ACC112 (cell line): Measurements from ENCODE around the gene SMPDL3A.

Experiments used
- H2AFZ ChIP-seq: fragments of 200-600 bp; sonication (generic); one replicate; pipeline ENCODE4 v1.6.0; 2017; ENCODE audit warnings: antibody characterized with exemption, low read length; ENCODE audit not compliant: unreplicated experiment
- H3K27ac ChIP-seq: fragments of 200-600 bp; sonication (generic); 2 replicates; pipeline ENCODE4 v1.5.1; 2014; ENCODE audit warnings: low read depth, mild to moderate bottlenecking, antibody characterized with exemption, low read length, moderate library complexity
- H3K27me3 ChIP-seq: fragments of 200-600 bp; sonication (generic); 2 replicates; pipeline ENCODE4 v1.6.1; 2014; ENCODE audit warnings: mild to moderate bottlenecking, antibody characterized with exemption, low read length, moderate library complexity, mixed read lengths; ENCODE audit not compliant: insufficient read depth
- H3K36me3 ChIP-seq: fragments of 200-600 bp; sonication (generic); 2 replicates; pipeline ENCODE4 v1.6.1; 2016; ENCODE audit warnings: mild to moderate bottlenecking, antibody characterized with exemption, low read length, moderate library complexity, mixed read lengths; ENCODE audit not compliant: insufficient read depth
- H3K4me1 ChIP-seq: fragments of 200-600 bp; sonication (generic); one replicate; pipeline ENCODE4 v1.6.1; 2016; ENCODE audit warnings: low read length, mixed read lengths; ENCODE audit not compliant: insufficient read depth, unreplicated experiment, control insufficient read depth
- H3K4me3 ChIP-seq: fragments of 200-600 bp; sonication (generic); 2 replicates; pipeline ENCODE4 v1.5.1; 2014; ENCODE audit warnings: mild to moderate bottlenecking, low read depth, low read length
- H3K79me2 ChIP-seq: fragments of 200-600 bp; sonication (generic); one replicate; pipeline ENCODE4 v1.6.0; 2016; ENCODE audit warnings: low read length; ENCODE audit not compliant: control insufficient read depth, unreplicated experiment, insufficient read depth

Gene SMPDL3A

GRCh38 chr6:122804962-122805485, 16.0 kb downstream of the SMPDL3A start:
- H3K36me3 ChIP-seq: no peaks in the 10 kb centered on the region
- peaks cover 4% of the 10 kb centered on the region for H3K4me1 ChIP-seq
- H3K27me3 ChIP-seq: no peaks in the 10 kb centered on the region
- H2AFZ ChIP-seq: no peak overlapping the region
- no peak overlapping the region for H3K27ac ChIP-seq
- no peaks in the 10 kb centered on the region for H3K79me2 ChIP-seq
- H3K4me3 ChIP-seq: no peak overlapping the region

GRCh38 chr6:122806291-122806690, 17.2 kb downstream of the SMPDL3A start:
- H3K36me3 ChIP-seq: no peaks in the 10 kb centered on the region
- no peak overlapping the region for H3K27ac ChIP-seq
- no peak overlapping the region for H3K4me3 ChIP-seq
- H3K4me1 ChIP-seq: no peaks in the 10 kb centered on the region
- no peaks in the 10 kb centered on the region for H3K27me3 ChIP-seq
- no peak overlapping the region for H2AFZ ChIP-seq
- H3K79me2 ChIP-seq: no peaks in the 10 kb centered on the region

- no peaks in the 10 kb centered on the region for H3K27me3 ChIP-seq
- no peaks in the 10 kb centered on the region for H3K36me3 ChIP-seq
- H3K4me1 ChIP-seq: no peaks in the 10 kb centered on the region
- H3K4me3 ChIP-seq: no peak overlapping the region
- H3K79me2 ChIP-seq: no peaks in the 10 kb centered on the region
- no peak overlapping the region for H3K27ac ChIP-seq
- H2AFZ ChIP-seq: no peak overlapping the region
These were observed 19.2 kb downstream of the SMPDL3A start for GRCh38 chr6:122808121-122808885.

GRCh38 chr6:122809001-122809400, 19.9 kb downstream of the SMPDL3A start:
- Histone ChIP-seq H3K27ac (no peak overlapping the region), H3K36me3 (no peaks in the 10 kb centered on the region), H3K27me3 (no peaks in the 10 kb centered on the region), H3K4me3 (no peak overlapping the region), H3K79me2 (no peaks in the 10 kb centered on the region), H3K4me1 (no peaks in the 10 kb centered on the region), H2AFZ (no peak overlapping the region)

- no peak overlapping the region for H3K27ac ChIP-seq
- H3K79me2 ChIP-seq: no peaks in the 10 kb centered on the region
- no peaks in the 10 kb centered on the region for H3K36me3 ChIP-seq
- H3K4me3 ChIP-seq: no peak overlapping the region
- H3K4me1 ChIP-seq: no peaks in the 10 kb centered on the region
- H3K27me3 ChIP-seq: no peaks in the 10 kb centered on the region
- H2AFZ ChIP-seq: no peak overlapping the region
These were observed 20.6 kb downstream of the SMPDL3A start for GRCh38 chr6:122809691-122810090.

- H3K27me3 ChIP-seq: no peaks in the 10 kb centered on the region
- H3K27ac ChIP-seq: no peak overlapping the region
These were observed 21.1 kb downstream of the SMPDL3A start for GRCh38 chr6:122810189-122810588.

GRCh38 chr6:122817358-122817757, 28.3 kb downstream of the SMPDL3A start:
- no peaks in the 10 kb centered on the region for H3K27me3 ChIP-seq
- no peak overlapping the region for H2AFZ ChIP-seq
- H3K36me3 ChIP-seq: no peaks in the 10 kb centered on the region
- no peak overlapping the region for H3K4me3 ChIP-seq
- H3K27ac ChIP-seq: no peak overlapping the region
- H3K4me1 ChIP-seq: no peaks in the 10 kb centered on the region
- H3K79me2 ChIP-seq: no peaks in the 10 kb centered on the region

More at GRCh38 chr6:122810189-122810588, 21.1 kb downstream of the SMPDL3A start:
- Histone ChIP-seq H3K36me3 (no peaks in the 10 kb centered on the region), H2AFZ (no peak overlapping the region), H3K79me2 (no peaks in the 10 kb centered on the region), H3K4me3 (no peak overlapping the region), H3K4me1 (no peaks in the 10 kb centered on the region)

GRCh38 chr6:122817766-122818165, 28.7 kb downstream of the SMPDL3A start:
- H3K4me3 ChIP-seq: no peak overlapping the region
- H3K27ac ChIP-seq: no peak overlapping the region
- H3K27me3 ChIP-seq: no peaks in the 10 kb centered on the region
- H3K36me3 ChIP-seq: no peaks in the 10 kb centered on the region
- H3K79me2 ChIP-seq: no peaks in the 10 kb centered on the region
- H3K4me1 ChIP-seq: no peaks in the 10 kb centered on the region
- no peak overlapping the region for H2AFZ ChIP-seq

- H3K27me3 ChIP-seq: no peaks in the 10 kb centered on the region
- no peak overlapping the region for H2AFZ ChIP-seq
- no peaks in the 10 kb centered on the region for H3K79me2 ChIP-seq
- H3K36me3 ChIP-seq: no peaks in the 10 kb centered on the region
- no peak overlapping the region for H3K4me3 ChIP-seq
- H3K4me1 ChIP-seq: no peaks in the 10 kb centered on the region
- no peak overlapping the region for H3K27ac ChIP-seq
These were observed 29.8 kb downstream of the SMPDL3A start for GRCh38 chr6:122818866-122819265.

- Histone ChIP-seq H3K27ac (no peak overlapping the region), H3K79me2 (no peaks in the 10 kb centered on the region), H3K4me1 (no peaks in the 10 kb centered on the region), H3K4me3 (no peak overlapping the region), H2AFZ (no peak overlapping the region), H3K36me3 (no peaks in the 10 kb centered on the region), H3K27me3 (no peaks in the 10 kb centered on the region; the same call in 1 of the 2 replicates)
These were observed 32.0 kb downstream of the SMPDL3A start for GRCh38 chr6:122821095-122821494.

- H3K27me3 ChIP-seq: peaks cover 7% of the 10 kb centered on the region; the same call in 1 of the 2 replicates
- no peaks in the 10 kb centered on the region for H3K79me2 ChIP-seq
- no peaks in the 10 kb centered on the region for H3K36me3 ChIP-seq
- H2AFZ ChIP-seq: no peak overlapping the region
- no peak overlapping the region for H3K4me3 ChIP-seq
- no peak overlapping the region for H3K27ac ChIP-seq
- H3K4me1 ChIP-seq: no peaks in the 10 kb centered on the region
These were observed 36.1 kb downstream of the SMPDL3A start for GRCh38 chr6:122825163-122825562.
